Gastroesophageal sphincter (tissue), 3 donors: Measurements from ENCODE around the gene GRIP1.

Source experiments
- CTCF ChIP-seq, 4 experiments: fragments of 200-600 bp in 2 of 4; fragments of 450-650 bp in 2 of 4; sonication (generic) in 1 of 4; IDR thresholded peaks; one replicate each; pipeline ENCODE4 v1.5.1; 2017 to 2019; ENCODE audit warnings: antibody characterized with exemption in 4 of 4, mild to moderate bottlenecking in 2 of 4, moderate library complexity in 2 of 4
- POLR2A ChIP-seq, 2 donors: fragments of 450-650 bp; IDR thresholded peaks; one replicate each; pipeline ENCODE4 v1.6.1; 2017; ENCODE audit warnings: antibody characterized with exemption in 2 of 2, mild to moderate bottlenecking in 2 of 2, moderate library complexity in 1 of 2

GRCh38 chr12:66321435-66321834, 357.4 kb downstream of the GRIP1 start:
- TF ChIP-seq POLR2A (IDR thresholded peaks at IDR 0.05), result no peak
- no peak for TF ChIP-seq CTCF (IDR thresholded peaks at IDR 0.05)
